Measurements from ENCODE around the gene WDR35.
"Not testable (repeated sequence)": the region's sequence is repeated elsewhere in the genome, so short reads cannot be mapped to it uniquely, and the experiment has no call there.

The WDR35 gene

GRCh38 chr2:19890104-19890503 is 99.8 kb downstream of the WDR35 start:
- DNase-seq, result no peak

- no peak for DNase-seq
These were observed 101.1 kb downstream of the WDR35 start for GRCh38 chr2:19888831-19889230.

GRCh38 chr2:19887510-19887909 is 102.4 kb downstream of the WDR35 start:
- no peak for DNase-seq

- DNase-seq, result no peak
These were observed 103.6 kb downstream of the WDR35 start for GRCh38 chr2:19886261-19886660.

GRCh38 chr2:19885791-19886190 is 104.1 kb downstream of the WDR35 start:
- DNase-seq, result no peak

- DNase-seq, result no peak
These were observed 105.8 kb downstream of the WDR35 start for GRCh38 chr2:19883971-19884720.

GRCh38 chr2:19883486-19883885 is 106.4 kb downstream of the WDR35 start:
- no peak for DNase-seq

- DNase-seq, result no peak
These were observed 107.6 kb downstream of the WDR35 start for GRCh38 chr2:19882286-19882685.

- no peak for DNase-seq
These were observed 108.0 kb downstream of the WDR35 start for GRCh38 chr2:19881908-19882265.

GRCh38 chr2:19881221-19881907 is 108.5 kb downstream of the WDR35 start:
- DNase-seq, result no peak

GRCh38 chr2:19880191-19880590 is 109.7 kb downstream of the WDR35 start:
- DNase-seq, result not testable (repeated sequence)

- no peak for DNase-seq
These were observed 110.8 kb downstream of the WDR35 start for GRCh38 chr2:19879120-19879519.

- no peak for DNase-seq
These were observed 111.4 kb downstream of the WDR35 start for GRCh38 chr2:19878268-19879046.

GRCh38 chr2:19876751-19877150 is 113.2 kb downstream of the WDR35 start:
- DNase-seq, result no peak

GRCh38 chr2:19875280-19875679 is 114.6 kb downstream of the WDR35 start:
- no peak for DNase-seq

- DNase-seq, result no peak
These were observed 115.2 kb downstream of the WDR35 start for GRCh38 chr2:19874726-19875125.

GRCh38 chr2:19873014-19873413 is 116.9 kb downstream of the WDR35 start:
- DNase-seq, result no peak

GRCh38 chr2:19872302-19872701 is 117.6 kb downstream of the WDR35 start:
- DNase-seq, result no peak

- DNase-seq, result no peak
These were observed 118.1 kb downstream of the WDR35 start for GRCh38 chr2:19871836-19872235.

GRCh38 chr2:19870792-19871191 is 119.1 kb downstream of the WDR35 start:
- DNase-seq, result no peak

- DNase-seq, result no peak
These were observed 121.0 kb downstream of the WDR35 start for GRCh38 chr2:19868701-19869580.

GRCh38 chr2:19868224-19868623 is 121.7 kb downstream of the WDR35 start:
- DNase-seq, result no peak

- DNase-seq, result no peak
These were observed 123.1 kb downstream of the WDR35 start for GRCh38 chr2:19866771-19867170.
